ENCODE data around the gene MFRP.

MFRP gene

DNA sequence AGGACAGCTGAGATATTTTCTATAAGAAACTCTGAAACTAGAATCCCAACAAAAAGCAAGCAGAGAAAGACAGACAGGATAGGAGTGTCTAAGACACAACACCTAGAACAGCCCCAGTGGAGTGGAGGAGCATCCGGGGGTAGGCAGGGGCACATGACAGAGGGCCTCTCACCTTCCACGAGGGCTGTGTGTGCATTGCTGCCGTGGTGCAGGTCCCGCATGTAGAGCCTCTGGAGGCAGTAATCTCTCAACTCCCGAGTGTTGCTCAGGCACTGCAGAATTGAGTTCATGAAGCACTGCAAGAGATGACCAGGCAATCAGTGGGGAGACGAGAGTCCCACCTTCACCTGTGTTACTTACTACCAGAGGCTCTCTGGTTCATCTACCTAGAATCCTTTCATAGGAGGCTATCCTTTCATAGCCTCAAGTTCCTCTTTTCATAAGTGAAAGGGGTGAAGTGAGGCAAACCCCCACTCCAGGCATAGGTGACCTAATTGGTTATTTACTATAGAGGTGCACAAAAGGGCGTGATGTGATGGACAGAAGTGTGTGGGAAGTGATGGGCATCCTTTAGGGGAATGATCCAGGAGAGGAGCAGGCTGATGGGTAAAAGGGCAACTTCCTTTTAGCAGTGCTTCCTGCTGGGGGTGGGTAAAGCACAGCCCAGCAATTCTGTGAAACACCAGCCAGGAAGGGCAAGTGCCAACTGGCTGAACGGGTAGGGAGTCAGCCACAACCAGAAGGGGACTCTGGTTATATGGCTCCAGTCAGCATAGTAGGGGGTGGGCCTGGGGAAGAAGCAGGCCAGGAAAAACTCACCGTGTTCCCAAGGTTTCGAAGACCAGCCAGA lies 13.1 kb upstream of the MFRP start:
- no peak for DNase-seq (ENCODE audit: low spot score)

DNA sequence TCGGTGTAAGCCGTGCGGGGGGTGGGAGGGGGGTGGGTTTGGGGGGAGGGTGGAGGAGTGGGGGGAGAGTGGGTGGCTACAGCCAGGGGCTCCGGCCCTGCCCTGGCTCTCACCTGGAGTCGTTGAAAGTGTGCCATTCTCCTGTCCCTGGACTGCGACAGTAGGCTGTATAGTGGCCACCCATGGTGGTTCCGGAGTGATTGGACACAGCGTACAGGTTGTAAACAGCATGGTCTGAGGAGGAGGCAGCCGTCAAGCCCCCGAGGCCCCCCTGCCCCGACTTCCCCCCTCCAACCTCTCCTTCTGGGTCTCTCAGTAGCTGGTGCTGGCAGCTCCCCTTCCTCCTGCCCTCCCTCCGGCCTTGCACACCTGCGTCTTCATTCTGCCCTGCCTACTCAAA lies 10.6 kb upstream of the MFRP start:
- no peak for DNase-seq (ENCODE audit: low spot score)

DNA sequence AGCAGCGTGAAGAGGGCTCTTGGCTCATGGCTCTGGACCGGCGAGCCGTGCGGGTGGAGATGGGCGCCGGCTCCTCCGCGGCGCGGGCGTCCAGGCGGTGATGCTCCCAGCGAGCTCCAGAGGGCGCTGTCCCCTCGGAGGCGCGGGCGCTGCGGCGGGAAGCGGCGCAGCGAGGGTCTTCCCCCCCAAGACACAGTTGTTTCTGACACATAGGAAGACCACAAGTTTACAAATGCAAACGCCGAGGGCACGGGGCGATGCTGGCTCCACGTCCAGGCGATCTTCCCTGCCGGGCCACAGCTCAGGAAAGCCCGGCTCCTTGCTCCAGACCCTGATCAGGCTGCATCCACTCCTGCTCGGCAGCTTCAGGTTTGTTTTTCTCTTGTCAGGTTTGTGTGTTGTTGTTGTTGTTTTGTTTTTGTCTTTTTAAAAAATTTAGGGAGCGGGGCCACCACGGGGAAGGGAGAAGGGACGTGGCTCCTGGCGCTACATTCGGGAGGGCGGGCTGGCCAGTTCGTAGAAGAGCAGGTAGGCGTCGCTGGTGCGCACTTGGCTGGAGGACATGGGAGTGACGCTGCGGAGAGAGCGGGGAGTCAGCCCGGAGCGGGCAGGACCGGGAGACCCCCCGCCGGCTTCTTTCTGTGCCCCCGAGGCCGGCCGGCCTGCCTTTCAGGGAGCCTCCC lies 10.0 kb upstream of the MFRP start:
- peak; percentile 59 for DNase-seq (ENCODE audit: low spot score)

DNA sequence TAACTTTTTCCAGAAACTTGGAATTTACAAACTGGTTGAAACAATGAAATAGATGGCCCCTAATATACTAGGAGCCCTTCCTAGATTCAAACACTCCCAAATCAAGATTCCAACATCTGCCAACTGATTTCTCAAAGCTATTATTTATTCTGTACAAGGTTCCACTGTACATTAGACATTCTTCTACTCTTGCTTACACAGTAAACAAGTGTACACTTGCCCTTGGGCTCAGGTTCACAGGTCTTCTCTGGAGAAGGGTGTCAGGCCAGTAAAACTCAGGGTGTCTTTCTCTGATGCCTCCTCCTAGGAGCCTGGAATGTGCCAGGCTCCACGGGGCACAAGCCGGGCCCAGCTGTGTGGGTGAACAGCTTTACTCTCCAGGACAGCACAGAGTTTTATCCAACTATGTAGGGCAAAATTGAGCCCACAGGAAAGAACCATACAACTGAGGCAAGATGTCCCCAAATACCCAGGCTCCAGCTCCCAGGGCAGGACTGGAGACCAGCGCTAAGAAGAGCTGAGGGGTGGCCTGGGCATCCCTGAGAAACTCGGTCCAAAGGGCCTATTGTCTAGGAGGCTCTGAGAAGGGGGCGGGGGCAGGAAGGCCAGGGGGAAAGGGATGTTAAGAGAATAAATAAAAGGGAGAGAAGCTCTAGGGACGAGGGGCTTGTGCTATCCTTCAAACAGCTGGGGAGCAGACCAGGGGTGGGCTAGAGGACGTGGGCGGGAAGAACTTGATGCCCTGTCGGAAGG lies 8.8 kb upstream of the MFRP start:
- DNase-seq (ENCODE audit: low spot score), result no peak

DNA sequence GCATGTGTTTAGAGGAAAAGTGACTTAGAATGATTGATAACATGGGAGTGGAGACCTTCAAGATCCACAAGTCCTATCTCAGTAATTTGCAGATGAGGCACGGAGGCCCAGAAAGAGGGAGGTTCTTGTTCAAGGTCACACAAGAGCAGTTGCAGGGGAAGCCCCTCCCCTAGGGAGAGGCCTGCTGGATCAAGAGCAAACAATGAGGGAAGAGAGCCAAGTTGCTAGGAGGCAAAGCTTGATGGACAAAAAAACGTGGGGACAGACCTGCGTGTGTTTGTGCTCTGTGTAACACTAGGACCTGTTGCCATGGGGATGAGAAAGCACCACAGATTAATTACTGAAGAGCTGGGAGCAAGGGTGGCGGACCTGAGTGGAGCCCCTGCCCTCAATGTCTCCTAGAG lies 6.4 kb upstream of the MFRP start:
- DNase-seq (ENCODE audit: low spot score), result no peak

DNA sequence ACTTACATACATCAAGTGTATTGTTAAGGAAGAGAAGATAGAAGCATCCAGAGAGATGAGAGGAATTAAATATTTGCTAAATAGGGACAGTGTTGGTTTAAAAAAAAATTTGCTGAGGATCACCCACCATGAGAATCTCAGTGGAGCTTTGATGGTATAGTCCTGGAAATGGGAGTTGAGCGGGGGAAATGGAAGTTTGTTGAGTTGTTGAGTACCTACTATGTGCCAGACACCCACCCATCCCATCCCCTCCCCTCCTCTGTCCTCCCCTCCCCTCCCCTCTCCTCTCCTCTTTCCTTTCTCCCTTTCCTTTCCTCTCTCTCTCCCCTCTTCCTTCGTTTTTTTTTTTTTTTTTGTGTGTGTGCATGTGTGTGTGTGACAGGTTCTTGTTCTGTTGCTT lies 4.7 kb upstream of the MFRP start:
- DNase-seq (ENCODE audit: low spot score), result no peak

DNA sequence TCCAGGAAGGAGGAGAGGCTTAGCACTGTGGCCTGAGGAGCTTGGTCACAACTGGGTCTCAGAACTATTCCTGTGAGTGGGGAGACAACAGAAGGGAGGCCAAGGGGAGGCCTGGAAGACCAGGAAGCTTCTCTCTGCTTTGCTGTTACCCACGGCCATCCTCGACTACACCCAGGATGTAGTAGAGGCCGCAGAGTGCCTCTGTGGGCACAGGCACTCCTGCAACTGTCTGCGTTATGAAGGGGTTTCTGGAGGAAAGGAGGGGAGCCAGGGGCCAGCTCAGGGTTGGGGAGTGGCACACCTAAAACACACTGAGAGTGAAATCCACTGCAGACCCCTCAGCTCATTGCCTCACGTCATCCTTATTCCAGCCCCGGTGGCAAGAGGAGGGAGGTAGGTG lies 3.8 kb upstream of the MFRP start:
- no peak for DNase-seq (ENCODE audit: low spot score)

DNA sequence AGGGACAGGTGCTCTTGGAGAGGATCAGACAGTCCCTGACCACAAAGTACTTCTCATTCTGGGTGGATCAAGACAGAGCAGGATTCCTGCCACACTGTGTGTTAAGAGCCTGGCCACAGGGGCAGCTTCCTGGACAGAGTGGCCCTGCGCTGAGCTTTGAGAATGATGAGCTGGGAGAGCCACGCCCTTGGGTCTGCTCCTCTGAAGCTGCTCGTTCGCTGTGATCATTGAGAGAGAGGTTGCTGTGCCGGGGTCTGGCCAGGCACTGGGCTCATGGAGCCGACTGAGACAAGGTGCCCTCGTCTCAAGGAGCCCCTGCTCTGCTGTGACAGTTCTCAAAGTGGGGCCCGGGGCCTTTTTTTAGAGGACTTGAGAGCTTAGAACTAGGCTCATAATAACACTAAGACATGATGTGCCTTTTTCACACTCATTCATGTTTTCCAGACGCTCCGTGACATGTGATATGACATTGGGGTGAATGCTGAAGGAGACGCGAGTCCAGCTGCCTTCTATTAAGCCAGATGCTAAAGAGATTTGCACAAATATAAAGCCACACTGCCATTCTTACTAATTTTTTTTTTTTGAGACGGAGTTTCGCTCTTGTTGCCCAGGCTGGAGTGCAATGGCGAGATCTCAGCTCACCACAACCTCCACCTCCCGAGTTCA lies 1.6 kb upstream of the MFRP start:
- DNase-seq (ENCODE audit: low spot score), result no peak

DNA sequence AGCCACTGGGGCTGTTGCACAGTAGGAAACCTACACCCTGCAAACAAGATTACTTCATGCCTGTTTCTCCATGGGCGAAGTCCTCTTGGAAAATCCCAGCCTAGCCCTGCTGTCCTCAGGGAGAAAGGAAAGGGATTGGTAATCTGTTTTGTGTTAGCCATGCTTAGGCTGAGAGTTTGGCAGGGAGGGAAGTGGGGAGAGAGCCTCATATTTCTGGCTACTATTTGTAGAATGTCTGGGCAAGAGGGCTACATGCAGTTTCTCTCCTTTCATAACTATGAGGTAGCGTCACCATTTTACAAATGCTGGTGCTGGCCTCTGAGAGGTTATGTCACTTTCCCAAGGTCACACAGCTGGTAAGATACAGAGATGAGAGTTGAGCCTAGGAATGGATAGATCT lies 737 bp upstream of the MFRP start:
- no peak for DNase-seq (ENCODE audit: low spot score)

DNA sequence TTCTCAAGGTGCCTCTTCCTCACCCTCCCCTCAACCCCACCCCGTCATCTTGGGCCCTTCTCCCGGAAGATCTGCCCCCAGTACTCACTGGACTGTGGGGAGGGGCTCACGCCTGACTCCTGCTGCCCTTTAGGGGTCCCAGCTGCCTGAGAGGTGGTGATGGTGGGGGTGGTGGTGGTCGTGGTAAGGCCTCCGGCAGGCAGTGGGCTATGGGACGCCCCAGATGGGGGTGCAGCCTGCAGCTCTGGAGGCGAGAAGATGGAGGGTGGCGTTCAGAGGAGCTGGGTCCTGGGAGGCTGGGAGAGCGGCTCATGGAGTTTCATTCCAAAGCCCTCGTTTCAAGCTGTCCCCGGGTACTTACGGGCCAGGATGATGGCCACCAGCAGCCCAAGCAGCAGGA lies 820 bp downstream of the MFRP start:
- DNase-seq (ENCODE audit: low spot score), result no peak

DNA sequence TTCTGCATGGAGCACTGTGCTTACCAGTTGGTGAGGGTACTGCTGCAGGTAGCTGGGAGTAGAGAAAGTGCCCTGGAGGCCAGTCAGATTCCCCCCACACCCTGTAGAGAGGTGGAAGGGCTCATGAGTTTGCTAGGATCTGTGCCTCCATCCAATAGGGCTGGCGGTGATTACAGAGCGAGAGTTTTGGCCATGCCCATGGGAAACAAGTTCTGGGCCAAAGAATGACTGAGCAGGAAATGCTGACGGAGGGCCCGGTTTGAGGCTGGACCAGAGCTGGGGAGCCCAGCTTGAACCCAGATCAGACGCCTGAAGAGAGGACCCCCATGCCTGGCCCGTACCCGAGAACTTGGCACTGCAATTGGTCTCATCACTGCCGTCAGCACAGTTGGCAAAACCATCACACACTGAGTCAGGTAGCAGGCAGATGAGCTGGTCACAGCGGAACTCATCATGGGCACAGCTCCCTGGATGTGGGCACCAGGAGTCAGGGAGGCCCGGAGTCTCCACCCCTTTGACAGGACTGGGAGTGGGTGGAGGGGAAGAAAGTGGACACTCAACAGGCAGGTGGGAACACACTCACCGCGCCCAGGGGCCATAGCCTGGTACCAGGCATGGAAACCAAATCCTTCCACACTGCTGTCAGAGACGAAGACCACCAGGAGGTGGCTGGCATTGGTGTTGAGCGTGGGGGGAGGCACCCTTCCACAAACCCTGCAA lies 2.1 kb downstream of the MFRP start:
- DNase-seq (ENCODE audit: low spot score), result no peak

DNA sequence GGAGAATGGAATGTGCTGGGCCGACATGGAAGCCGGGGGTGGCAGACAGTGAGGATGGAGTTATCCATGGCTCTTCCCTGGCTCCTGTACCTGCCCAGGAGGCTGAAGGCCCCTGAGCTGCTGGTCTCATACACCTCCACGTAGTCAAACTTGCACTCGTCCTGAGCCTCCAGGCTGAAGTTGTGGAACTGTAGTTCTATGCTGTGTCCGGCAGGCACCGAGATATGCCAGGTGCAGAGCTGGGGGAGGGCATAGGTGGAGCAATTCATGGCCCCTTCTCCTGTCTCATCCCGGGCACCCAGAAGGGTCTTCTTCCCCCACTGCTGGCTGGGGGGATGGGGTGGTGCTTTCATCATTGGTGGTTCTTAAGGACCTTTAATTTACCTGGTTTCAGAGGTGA lies 2.8 kb downstream of the MFRP start:
- DNase-seq (ENCODE audit: low spot score), result no peak

DNA sequence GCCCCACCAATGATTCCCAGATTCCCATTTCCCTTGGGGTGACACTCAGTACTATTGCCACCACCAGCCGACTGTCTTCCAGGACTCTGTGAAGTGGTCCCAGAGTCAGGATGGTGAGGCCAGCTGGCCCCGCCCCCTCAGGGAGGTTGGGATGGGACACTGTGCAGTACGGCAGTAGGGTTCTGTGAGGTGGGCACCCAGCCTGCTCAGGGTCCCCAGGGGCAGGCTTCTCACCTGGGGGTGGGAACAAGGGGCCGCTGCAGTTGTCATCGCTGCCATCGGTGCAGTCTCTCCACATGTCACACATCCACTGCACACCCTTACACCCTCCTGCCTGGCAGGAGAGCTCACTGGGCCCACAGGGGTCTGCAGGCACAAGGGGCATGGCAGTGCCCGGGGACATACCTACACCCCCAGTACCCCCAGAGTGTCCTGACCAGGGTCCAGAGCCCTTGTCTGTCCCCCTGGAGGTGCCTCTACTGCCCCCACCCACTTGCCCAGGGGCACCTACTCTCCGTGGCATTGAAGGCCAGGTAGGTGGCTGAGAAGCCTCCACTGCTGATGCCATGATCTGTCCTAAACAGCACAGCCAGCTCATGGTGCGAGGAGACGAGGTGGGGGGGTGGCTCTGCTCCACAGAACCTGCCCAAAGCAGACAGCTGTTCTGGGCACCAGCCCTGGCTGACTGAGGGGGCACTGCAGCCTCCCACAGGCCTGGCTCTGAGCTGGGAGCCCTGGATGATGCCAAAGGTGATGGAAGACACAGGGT lies 4.0 kb downstream of the MFRP start:
- no peak for DNase-seq (ENCODE audit: low spot score)

DNA sequence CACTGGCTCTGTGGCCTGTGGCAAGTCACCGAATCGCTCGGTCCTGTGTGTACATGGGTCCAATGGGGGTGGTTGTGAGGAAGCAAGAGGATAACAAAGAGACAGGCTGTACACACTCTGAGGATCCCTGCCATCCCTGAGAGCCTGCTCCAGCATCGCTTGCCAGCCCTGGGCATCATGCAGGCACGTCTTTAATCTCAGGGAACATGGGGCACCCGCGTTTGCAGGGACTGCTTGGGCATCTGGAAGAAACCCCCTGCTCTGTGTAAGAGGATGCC lies 4.5 kb downstream of the MFRP start:
- no peak for DNase-seq (ENCODE audit: low spot score)

DNA sequence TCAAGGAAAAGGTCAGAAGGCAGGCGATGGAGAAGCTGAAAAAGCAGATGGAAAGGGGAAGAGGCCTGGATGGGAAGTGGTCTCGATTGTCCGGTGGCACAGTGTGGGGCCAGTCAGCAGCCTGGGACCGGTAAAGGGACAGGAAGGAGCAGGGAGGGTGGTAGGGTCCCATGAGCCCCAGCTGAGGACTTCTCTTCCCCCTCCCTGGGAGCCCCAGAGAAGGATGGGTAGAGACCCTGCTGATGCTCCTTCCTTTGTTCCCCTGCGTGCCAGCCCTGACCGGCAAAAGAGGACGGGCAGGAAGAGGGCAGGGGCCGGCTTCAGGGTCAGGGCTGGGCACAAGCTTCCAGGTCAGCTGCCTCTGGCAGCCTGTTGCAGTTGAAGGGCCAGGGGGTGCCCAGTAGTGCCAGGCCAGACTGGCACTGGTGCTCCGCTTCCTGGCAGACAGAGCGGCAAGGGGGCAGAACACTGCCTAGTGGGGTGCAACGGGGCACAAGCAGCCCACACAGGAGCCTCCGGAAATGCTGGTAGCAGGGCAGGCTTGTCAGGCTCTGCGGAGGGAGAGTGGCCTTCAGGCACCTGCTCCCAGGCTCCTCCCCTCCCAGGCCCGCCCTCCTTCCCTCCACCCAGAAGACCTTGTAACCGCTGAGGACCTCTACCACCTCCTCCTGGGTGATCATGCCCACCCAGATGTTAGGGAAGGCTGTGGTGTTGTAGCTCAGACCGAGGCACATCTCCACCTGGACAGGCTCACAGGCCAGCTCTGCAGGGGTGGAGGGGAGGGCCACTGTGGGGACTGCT lies 5.1 kb downstream of the MFRP start:
- DNase-seq (ENCODE audit: low spot score), result no peak

DNA sequence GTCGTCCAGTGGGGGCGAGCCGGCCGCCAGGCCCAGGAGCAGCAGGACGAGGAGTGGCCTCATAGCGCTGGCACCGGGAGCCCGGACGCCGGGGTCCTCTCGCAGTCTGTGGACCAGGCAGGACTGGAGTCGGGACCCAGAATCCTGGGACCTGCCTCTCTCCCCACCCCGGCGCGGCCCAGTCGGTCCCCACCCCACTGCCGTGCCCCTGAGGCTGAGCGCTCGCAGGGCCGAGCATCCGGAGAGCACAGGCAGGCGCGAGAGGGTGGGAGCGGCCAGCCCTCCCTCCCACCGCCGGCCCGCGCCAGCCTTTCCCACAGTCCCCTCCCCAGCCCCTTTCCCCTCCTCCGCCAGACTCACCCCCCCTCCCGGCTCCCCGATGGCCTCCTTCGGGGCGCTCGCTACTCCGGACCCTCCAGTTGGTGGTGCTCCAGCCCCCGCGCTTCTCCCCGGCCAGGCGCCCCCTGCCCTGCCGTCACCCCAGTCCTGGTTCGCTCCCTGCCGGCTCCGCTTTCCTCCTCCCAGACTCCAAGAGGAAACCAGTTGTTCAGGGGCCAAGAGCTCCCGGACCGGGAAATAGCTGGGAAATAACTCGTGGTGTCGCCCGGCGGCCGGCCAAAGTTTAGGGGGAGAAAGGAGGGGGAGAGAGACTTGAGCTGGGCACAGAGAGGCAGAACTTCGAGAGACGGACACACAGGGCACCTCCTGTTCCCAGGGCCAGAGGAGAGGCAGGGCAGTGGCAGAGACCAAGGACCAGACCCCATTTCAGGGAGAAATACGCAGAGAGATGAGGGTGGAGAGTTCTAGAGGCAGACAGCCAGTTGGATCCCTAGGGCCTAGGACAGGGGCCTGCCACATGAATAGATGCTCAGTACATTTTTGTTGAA lies 5.9 kb downstream of the MFRP start, which contains the start of gene C1QTNF5:
C1QTNF5 (minus strand) TSS at position 549 of the 887 bp plus-strand sequence; CDS start at position 63, 486 bp downstream.
- DNase-seq (ENCODE audit: low spot score), result no peak

DNA sequence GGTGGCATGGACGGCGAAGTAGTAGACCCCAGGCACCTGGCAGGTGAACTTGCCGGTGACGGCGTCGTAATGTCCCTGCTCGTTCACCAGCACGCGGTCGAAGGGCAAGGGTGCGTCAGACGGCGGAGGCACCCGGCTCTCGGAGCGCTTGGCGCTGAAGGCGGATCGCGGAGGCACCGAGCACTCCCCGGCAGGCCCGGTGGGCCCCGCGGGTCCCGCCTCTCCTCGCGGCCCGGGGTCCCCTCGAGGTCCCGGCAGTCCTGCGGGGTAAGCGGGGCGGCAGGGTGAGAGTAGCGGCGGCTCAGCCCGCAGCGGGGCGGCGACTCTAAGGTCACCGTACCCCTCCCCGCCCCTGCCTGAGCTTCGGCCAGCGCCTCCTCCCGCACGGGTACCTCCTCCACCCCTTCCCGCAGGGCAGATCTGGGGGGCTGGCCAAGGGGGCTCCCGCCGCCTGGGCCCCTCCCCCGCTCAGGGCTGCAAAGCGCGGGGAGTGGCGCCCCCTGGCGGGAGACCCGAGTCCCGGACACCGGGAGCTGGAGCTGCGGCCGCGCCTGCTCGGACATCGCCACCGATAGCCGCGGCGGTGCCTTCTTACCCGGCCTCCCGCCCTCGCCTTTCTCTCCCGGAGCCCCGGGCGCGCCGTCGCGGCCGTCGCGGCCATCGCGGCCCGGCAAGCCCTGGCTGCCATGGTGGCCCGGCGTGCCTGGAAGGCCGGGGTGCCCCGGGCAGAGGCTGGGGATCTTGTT lies 6.7 kb downstream of the MFRP start:
- no peak for DNase-seq (ENCODE audit: low spot score)

DNA sequence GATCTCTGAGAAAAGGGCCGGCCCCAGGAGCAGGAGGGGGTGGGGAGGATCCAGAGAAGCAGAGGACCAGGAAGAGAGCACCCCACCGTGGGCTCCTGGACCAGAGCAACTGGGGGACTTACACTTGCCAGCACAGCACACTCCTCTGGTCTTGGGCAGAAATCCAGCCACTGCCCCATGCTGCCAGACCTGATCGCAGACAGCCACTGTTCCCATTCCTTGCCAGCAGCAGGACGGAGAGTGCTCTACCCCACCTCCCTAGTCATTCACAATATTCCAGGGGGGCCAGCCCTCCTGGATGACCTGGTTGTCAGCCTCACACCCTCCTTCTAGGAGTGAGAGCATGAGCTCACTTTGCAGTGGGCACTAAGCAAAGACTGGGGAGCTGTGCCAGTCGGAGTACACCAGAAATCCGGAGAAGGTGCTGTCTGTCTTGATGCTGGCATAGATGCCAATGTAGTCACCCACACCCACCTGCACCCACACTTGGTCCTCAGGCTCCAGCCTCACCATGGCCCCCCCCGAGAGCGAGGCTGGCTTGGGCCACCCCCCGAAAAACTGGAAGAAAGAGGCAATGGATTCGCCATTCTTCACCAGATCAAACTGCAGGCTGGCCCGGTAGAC lies 7.4 kb downstream of the MFRP start:
- DNase-seq (ENCODE audit: low spot score), result no peak

Data from NAMALWA (cell line).